ENCODE data around the gene EPB41L4B. TPM values are rescaled to one million over a fixed set of nuclear protein-coding genes. Genes with fewer than 3 reads are reported as not detected.

The EPB41L4B gene
- total and polyA plus RNA-seq, 2 of the 13 experiments (the other 11 are each of a cell fraction or from before 2014, with no cell fraction given): 17.6 to 22.1 TPM

DNA sequence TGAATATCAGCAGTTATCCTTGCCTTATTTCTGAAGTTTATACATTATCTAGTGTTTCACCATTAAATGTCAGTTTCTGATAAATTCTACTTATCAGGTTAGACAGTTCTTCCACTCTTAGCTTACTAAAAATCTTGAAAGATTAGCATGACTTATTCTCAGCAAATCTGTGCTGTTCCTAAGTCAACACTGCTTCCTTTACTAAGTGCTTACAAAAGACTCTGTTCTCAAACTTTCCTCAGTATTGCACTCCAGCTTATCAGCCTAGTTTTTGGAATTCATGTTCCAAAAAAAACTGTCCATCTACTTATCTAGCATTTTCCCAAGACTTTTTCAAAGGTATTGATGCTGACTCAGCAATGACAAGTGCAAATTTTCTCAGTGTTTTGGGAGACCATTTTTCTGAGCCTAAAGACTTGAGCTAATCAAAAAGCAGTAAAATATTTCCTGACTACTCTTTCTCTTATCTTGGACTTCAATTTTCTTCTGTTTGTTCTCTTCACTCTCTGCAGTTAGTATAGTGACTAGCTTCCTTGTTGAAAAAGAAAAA is 92.7 kb downstream of the EPB41L4B start:
- Histone ChIP-seq H3K4me2 (ENCODE audit: low read depth, low read length) (no peak overlapping the region), H3K36me3 (replicated peaks in 1 of 2; ENCODE audit: control insufficient read depth in 1 of 2, insufficient read depth in 2 of 2, low read length in 2 of 2) (no peaks in the 10 kb centered on the region), H2AFZ (ENCODE audit: low read length) (no peak overlapping the region), H4K20me1 (ENCODE audit: insufficient read depth, low read length) (no peaks in the 10 kb centered on the region), H3K9ac (ENCODE audit: insufficient read depth, low read depth, low read length) (no peak overlapping the region), H3K27me3 (ENCODE audit: control insufficient read depth in 1 of 2, insufficient read depth in 2 of 2, low read length in 2 of 2) (no peaks in the 10 kb centered on the region), H3K4me1 (ENCODE audit: insufficient read depth, low read length) (no peaks in the 10 kb centered on the region), H3K4me3 (replicated peaks in 1 of 3; ENCODE audit: insufficient read depth in 1 of 3, low read depth in 2 of 3, low read length in 3 of 3) (no peak overlapping the region), H3K9me3 (ENCODE audit: low read length) (no peaks in the 10 kb centered on the region), H3K27ac (ENCODE audit: extremely low read length, insufficient read depth, low read length) (no peak overlapping the region), H3K79me2 (ENCODE audit: insufficient read depth, low read length) (no peaks in the 10 kb centered on the region)
- DNase-seq (ENCODE audit: low spot score) (no peak), FAIRE-seq (no peak), ATAC-seq (no peak)
- ChIA-PET POLR2A (no interaction called here), CTCF (ENCODE audit: low intra/inter-chr PET ratio, low total read pairs) (no interaction called here)
- BruUV-seq (replicated peaks): no TSS peak
- in situ Hi-C loops (cut with HindIII; ENCODE audit: extremely low pct_ligation_motif_present, low pct_unique_long_range_greater_than_20kb): no loop called here
- intact Hi-C loops (cut with micrococcal nuclease; ENCODE audit: unreplicated experiment): no loop called here
- TF ChIP-seq FOXM1 (CRISPR knock-in tag; IDR thresholded peaks at IDR 0.05) (no peak), CSRNP2 (CRISPR knock-in tag; conservative IDR thresholded peaks at IDR 0.05; ENCODE audit: low read depth) (no peak), RORA (CRISPR knock-in tag; IDR thresholded peaks at IDR 0.05) (no peak), MAFK (conservative IDR thresholded peaks at IDR 0.05 in 1 of 2, IDR thresholded peaks at IDR 0.05 in 1 of 2; ENCODE audit: low read length in 2 of 2) (peak; percentile 97 to 98), MAFF (IDR thresholded peaks at IDR 0.05; ENCODE audit: low read depth, low read length) (peak; percentile 97)

DNA sequence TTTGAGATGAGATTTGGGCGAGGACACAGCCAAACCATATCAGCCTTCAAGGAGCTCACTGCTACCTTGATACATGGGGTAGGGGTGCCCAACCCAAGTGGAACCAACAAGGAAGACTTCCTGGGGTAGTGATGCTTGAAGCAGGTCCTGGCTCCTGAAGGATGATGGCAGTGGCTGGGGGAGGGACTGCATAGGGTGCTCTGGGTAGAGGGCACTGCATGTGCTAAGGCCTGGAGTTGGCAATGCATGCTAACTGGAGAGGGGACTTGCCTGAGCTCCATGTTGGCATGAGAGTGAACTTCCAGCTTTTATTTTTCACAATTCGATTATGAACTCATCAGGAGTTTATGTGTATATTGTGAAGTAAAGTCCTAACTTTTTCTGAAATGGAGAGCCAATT is 95.2 kb downstream of the EPB41L4B start:
- Histone ChIP-seq H4K20me1 (ENCODE audit: insufficient read depth, low read length) (no peaks in the 10 kb centered on the region), H3K4me2 (ENCODE audit: low read depth, low read length) (no peak overlapping the region), H3K4me1 (ENCODE audit: insufficient read depth, low read length) (no peaks in the 10 kb centered on the region), H3K4me3 (replicated peaks in 1 of 3; ENCODE audit: insufficient read depth in 1 of 3, low read depth in 2 of 3, low read length in 3 of 3) (no peak overlapping the region), H3K9ac (ENCODE audit: insufficient read depth, low read depth, low read length) (no peak overlapping the region), H3K27me3 (ENCODE audit: control insufficient read depth in 1 of 2, insufficient read depth in 2 of 2, low read length in 2 of 2) (no peaks in the 10 kb centered on the region), H2AFZ (ENCODE audit: low read length) (no peak overlapping the region), H3K36me3 (replicated peaks in 1 of 2; ENCODE audit: control insufficient read depth in 1 of 2, insufficient read depth in 2 of 2, low read length in 2 of 2) (no peaks in the 10 kb centered on the region), H3K79me2 (ENCODE audit: insufficient read depth, low read length) (no peaks in the 10 kb centered on the region), H3K27ac (ENCODE audit: extremely low read length, insufficient read depth, low read length) (no peak overlapping the region), H3K9me3 (ENCODE audit: low read length) (no peaks in the 10 kb centered on the region)
- 0% methylated on average over 1 of the region's 2 CpGs for WGBS (ENCODE audit: low lambda C conversion rate)
- ATAC-seq: peak; percentile 23; the same call in 2 of the 3 replicates
- ChIA-PET POLR2A (no interaction called here), CTCF (ENCODE audit: low intra/inter-chr PET ratio, low total read pairs) (no interaction called here)
- in situ Hi-C loops (cut with HindIII; ENCODE audit: extremely low pct_ligation_motif_present, low pct_unique_long_range_greater_than_20kb): no loop called here
- no TSS peak for BruUV-seq (replicated peaks)
- no peak for DNase-seq (ENCODE audit: low spot score)
- intact Hi-C loops (cut with micrococcal nuclease; ENCODE audit: unreplicated experiment): no loop called here
- FAIRE-seq: no peak
- TF ChIP-seq ZNF160 (CRISPR knock-in tag; IDR thresholded peaks at IDR 0.05) (no peak), SAP130 (CRISPR knock-in tag; IDR thresholded peaks at IDR 0.05; ENCODE audit: low read depth) (no peak), ZSCAN5A (CRISPR knock-in tag; IDR thresholded peaks at IDR 0.05; ENCODE audit: borderline replicate concordance) (no peak), MIER2 (CRISPR knock-in tag; IDR thresholded peaks at IDR 0.05) (no peak), ZNF841 (CRISPR knock-in tag; IDR thresholded peaks at IDR 0.05; ENCODE audit: borderline replicate concordance) (no peak), ZNF329 (CRISPR knock-in tag; IDR thresholded peaks at IDR 0.05; ENCODE audit: low read depth) (no peak), ZNF136 (CRISPR knock-in tag; IDR thresholded peaks at IDR 0.05; ENCODE audit: low read depth) (no peak), ZKSCAN8 (CRISPR knock-in tag; IDR thresholded peaks at IDR 0.05; ENCODE audit: borderline replicate concordance) (no peak), ATF4 (CRISPR knock-in tag; IDR thresholded peaks at IDR 0.05) (no peak)

All from HepG2 (cell line).